ENCODE measurements around the gene ALKBH4.

GRCh38 chr7:102417105-102417504 lies 47.6 kb downstream of the ALKBH4 start:
- TF ChIP-seq POLR2A (IDR thresholded peaks at IDR 0.05) = no peak
- no peak for TF ChIP-seq EP300 (IDR thresholded peaks at IDR 0.05)
- TF ChIP-seq CTCF (IDR thresholded peaks at IDR 0.05) = no peak
- no peak for TF ChIP-seq POLR2AphosphoS5 (IDR thresholded peaks at IDR 0.05)
